Suppressor macrophage (primary cell): ENCODE measurements around the gene RPA3.
"Not testable (repeated sequence)": the region's sequence is repeated elsewhere in the genome, so short reads cannot be mapped to it uniquely, and the experiment has no call there.

ENCODE experiments used
- DNase-seq, 4 experiments: peaks; one replicate each; pipeline ENCODE4 v3.0.0-alpha.2; 2020 to 2022

The RPA3 gene

GRCh38 chr7:7693881-7694280, 24.5 kb downstream of the RPA3 start:
- DNase-seq = no peak

- DNase-seq = no peak
These were observed 29.5 kb downstream of the RPA3 start for GRCh38 chr7:7688956-7689355.

- no peak for DNase-seq
These were observed 30.1 kb downstream of the RPA3 start for GRCh38 chr7:7688310-7688709.

- DNase-seq = no peak
These were observed 30.6 kb downstream of the RPA3 start for GRCh38 chr7:7687800-7688199.

DNA sequence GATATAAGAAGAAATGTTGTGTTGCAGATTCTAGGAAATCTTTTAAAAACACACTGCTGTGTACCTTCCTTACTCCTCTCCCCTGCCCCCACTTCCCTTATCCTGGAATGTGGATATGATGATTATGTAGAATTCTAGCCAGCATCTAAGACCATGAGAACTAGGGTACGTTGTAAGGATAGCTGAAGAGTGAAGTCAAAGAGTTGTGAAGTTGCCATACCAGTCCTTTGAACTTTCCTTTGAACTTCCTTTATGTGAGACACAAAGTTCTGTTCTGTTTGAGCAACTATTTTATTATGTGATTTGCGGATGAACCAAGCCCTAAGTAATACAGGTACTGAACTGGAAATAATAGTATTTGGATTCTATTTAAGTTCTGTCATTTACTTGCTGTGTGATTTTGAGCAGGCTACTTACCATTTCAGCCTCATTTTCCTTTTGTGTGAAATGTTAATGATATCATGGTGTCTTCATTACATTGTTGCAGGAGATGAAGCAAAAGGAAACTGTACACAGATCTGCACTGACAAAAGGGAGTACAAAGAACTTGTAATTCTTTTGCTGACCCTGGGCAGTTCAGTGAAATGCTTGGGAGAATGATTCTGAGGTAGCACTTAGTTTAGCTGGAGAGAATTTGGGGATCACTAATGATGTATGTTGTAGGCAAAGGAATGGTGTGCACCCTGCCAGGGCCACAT, 31.4 kb downstream of the RPA3 start:
- no peak for DNase-seq

- DNase-seq = no peak
These were observed 35.5 kb downstream of the RPA3 start for GRCh38 chr7:7682861-7683260.

DNA sequence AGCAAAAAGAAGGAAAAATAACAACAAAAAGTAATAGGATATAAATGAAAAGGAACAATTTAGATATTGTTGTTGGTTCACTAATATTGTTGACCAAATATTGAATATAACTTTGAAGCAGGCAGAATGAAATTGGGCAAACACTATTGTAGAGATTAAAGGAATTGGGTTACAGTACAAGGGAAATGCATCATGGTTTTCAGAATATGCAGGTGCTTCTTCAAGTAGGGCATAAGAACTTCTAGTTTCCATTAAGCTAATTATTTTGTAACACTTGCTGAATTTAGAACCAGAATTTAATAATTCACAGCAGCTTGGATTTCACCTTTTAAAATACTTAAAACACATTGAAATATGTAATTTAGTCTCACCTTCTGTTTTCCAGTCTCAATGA, 36.5 kb downstream of the RPA3 start:
- DNase-seq = no peak

- DNase-seq = peak; percentile 45 to 72 (median 66)
These were observed 37.0 kb downstream of the RPA3 start for GRCh38 chr7:7681191-7681935.

DNA sequence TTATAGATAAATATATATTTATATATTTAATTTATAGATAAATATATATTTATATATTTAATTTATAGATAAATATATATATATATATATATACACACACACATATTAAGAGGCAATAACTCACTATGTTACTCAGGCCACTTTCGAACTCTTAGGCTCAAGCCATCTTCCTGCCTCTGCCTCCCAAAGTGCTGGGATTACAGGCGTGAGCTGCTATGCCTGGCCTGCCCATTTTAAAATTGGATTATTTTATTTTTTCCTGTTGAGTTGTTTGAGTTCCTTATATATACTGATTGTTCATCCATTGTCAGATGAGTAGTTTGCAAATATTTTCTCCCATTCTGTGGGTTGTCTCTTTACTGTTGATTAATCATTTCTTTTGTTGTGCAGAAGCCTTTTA, 38.8 kb downstream of the RPA3 start:
- not testable (repeated sequence) for DNase-seq

DNA sequence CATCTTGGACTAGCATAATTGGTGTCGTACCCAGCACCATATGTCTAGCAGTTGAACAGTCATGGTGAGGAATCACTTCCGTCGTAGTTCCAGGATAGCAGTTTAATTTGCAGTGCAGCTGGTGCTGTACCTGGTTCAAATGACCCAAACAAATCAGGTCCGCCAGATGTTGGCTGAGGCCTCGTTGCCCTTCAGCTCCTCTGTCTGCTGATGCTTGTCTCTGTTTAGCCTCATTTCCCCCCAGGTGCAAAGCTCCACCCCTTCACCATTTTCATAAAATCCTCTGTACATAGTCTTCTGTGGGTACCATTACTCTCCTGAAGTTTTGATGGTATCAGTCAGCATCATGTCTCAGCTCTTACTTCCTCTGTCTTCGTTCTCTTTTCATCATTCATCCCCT, 42.7 kb downstream of the RPA3 start:
- no peak for DNase-seq

DNA sequence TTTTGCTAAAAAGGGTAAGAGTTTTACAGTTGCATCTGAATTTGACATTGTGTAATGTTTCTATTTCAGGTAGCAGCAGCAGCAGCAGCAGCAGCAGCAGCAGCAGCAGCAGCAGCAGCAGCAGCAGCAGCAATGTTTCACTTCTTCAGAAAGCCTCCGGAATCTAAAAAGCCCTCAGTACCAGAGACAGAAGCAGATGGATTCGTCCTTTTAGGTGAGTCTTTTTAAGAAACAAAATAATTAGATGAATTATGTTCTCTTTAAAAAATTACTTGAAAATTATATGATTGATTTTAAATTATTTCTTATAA, 45.2 kb downstream of the RPA3 start:
- DNase-seq = no peak

- no peak for DNase-seq
These were observed 45.7 kb downstream of the RPA3 start for GRCh38 chr7:7672545-7673239.

DNA sequence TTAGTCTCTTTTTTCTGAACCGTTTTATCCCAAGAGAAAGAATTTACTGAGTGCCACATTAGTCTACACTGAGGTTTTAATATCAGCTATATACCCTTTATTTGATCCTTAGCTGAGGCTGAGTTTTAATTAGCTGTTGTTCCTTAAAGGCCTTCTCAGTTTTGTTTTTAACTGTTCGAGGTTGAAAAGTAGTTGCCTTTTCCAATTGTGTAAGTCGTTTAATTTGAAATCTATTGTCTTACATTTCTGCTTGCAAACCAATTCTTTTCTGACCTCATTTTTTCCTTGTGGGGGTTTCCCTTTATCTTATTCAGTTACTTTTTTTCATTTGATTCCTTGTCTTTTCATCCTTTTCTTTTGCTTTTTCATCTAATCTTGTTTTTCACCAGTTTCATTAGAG, 47.0 kb downstream of the RPA3 start:
- DNase-seq = peak in 2 of 4 experiments; percentile 27 to 29

DNA sequence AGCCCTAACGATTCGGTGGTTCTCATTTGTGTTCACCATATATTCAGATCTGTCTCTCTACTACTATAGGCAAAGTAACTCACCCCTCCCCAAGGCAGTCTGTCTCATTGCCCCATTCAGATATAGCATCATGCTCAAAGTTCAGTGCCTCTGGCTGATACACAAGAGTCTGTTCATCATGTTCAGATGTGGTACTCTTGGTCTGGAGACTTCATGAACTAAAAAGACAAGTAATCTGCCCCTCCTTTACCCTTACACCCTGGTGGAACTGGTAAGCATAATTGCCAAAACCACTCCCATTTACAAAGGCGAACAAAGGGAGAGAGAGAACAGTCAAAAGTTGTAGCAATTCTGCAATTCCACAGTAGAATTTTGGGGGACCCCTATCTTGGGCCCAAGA, 47.9 kb downstream of the RPA3 start:
- no peak for DNase-seq

DNA sequence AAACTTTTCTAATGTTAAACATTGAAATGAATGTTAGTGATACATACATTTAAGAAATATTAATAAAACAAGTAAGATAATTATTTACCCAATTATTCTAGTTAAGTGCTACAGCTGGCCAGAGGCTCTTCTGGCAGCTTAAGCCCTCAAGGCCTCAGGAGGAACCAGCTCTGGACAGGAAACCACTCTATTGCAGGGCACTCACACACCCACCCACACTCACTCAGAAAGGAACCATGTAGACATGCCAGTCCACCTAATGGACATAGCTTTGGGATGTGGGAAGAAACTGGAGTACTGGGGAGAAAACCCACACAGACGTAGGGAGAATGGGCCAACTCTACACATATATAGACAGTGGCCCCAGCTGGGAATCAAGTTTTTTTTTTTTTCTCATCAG, 49.7 kb downstream of the RPA3 start:
- peak; percentile 50 to 77 (median 74) for DNase-seq

- no peak for DNase-seq
These were observed 51.2 kb downstream of the RPA3 start for GRCh38 chr7:7667187-7667586.

DNA sequence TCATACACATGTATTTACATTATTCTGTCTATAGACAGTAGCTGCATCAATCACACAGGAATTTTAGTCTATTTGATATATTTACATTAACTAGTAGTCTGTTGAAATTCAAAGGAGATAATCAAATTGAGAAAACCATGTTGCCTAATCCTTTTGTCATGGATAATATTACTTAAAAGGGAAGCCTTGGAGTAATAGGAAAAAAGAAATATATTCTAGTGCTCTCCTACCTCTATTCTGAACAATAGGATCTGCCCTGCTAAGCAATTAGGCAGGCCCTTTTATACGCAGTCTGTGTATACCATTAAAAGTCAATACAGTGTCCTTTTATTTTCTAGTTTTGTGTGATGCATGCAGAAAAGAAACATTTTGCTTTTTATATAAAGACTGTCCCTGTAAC, 53.4 kb downstream of the RPA3 start:
- DNase-seq = no peak

DNA sequence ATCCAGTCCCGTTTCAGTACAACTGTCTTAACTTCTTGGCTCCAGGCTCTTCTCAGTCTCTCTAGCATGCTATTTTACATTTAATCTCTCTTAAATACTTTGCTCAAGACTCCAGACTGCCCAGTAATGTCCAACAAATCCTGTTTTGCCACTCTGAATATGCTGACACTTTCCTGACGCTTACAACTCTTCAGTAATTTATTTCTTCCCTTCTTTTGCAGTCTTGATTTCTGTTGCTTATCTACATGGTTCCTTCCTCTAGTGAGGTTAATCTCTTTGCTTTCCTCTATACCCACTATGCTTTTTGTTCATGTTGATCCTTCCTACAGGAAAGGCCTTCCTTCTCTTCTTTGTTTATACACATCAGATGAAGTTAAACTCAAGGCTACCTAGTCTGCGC, 54.1 kb downstream of the RPA3 start:
- DNase-seq = no peak

- peak in 1 of 4 experiments; percentile 17 for DNase-seq
These were observed 55.9 kb downstream of the RPA3 start for GRCh38 chr7:7662527-7662926.

DNA sequence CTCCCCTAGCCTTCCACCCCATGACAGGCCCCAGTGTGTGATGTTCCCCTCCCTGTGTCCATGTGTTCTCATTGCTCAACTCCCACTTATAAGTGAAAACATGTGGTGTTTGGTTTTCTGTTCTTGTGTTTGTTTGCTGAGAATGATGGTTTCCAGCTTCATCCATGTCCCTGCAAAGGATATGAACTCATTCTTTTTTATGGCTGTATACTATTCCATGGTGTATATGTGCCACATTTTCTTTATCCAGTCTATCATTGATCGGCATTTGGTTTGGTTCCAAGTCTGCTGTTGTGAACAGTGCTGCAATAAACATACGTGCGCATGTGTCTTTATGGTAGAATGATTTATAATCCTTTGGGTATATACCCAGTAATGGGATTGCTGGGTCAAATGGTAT, 61.9 kb downstream of the RPA3 start:
- not testable (repeated sequence) for DNase-seq

DNA sequence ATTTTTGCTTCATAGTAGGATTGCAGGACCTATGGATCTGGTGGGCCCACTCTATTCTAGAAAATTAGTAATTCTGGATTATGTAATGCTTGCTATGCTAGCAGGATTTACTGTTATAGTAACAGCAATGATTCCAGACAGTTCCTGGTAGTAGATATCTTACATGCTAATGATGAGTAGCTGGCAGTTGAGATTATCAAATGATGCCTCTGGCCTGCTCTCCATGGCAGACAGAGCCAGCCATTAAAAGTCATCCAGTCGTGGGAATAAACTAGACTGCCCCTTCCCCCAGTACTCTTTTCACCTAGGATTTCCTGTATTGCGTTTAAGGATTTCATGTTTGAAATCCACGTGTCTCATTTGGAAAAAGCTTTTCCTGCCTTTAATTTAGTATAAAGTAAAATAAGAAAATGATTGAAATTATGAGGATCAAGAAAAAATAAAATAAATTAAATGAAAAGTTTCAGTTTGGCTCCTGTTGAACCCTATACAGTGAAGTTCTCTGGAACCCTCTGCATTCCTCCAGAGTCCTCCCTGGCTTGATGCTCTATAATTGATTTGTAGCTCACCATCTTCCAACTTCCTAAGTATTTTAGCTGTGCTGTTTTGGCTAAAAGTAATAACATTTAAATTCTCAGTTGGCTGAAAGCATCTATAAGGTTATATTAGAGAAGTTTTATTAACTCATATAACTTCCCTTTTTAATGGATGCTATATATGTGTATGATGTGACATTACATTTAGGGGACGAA, 63.3 kb downstream of the RPA3 start:
- DNase-seq = no peak

- peak in 3 of 4 experiments; percentile 21 to 31 (median 31) for DNase-seq
These were observed 64.7 kb downstream of the RPA3 start for GRCh38 chr7:7653593-7654187.
